ENCODE data around the gene ARL4A. TPM values are rescaled to one million over a fixed set of nuclear protein-coding genes. Genes with fewer than 3 reads are reported as not detected.

ARL4A gene
- total and polyA plus RNA-seq, 2 of the 13 experiments (the other 11 are each of a cell fraction or from before 2014, with no cell fraction given) = 10.8 to 25.6 TPM

DNA sequence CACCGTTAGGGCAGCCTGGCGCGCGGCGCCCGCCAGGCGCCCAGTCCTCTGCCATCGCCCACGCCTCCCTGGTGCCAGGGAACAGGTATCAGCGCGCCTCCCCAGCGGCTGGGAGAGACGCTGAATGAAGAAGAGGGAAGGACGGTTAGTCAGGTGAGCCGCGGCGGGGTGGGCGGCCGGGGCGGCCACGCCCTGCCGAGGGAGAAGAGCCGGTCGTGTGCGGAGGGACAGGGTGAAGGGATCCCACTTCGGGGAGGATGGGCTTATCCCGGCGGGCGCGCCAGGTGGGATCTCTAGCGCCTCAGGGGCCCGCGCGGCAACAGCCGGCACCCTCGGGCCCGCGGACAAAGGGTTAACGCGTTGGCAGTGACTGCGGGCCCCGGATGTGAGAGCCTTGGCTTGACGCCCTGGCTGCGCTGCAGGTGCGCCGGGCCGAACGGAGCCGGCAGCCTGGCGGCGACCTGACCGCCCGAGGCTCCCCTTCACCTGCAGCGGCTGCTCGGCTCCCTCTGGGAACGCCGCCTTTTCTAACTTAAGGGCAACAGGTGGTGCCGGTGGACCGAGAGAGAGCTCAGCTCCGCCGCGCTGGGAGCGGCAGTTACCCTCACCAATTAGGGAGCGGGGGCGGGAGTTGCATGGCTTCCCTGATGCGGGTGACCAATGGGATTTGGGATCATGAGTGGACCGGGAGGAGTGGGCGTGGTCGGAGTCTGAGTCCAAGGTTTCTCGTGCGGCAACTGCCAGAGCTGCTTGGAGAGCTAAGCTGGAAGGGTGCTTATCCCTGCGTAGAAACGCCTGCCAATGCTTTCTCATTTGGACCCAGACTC, at the start of gene ARL4A (continued):
- no peak for TF ChIP-seq NCOA2 (CRISPR knock-in tag; IDR thresholded peaks at IDR 0.05)
- peak; percentile 84; the same call in 1 of the 2 replicates for TF ChIP-seq NRL (CRISPR knock-in tag; IDR thresholded peaks at IDR 0.05; ENCODE audit: borderline replicate concordance)
- TF ChIP-seq, protein P1, sequence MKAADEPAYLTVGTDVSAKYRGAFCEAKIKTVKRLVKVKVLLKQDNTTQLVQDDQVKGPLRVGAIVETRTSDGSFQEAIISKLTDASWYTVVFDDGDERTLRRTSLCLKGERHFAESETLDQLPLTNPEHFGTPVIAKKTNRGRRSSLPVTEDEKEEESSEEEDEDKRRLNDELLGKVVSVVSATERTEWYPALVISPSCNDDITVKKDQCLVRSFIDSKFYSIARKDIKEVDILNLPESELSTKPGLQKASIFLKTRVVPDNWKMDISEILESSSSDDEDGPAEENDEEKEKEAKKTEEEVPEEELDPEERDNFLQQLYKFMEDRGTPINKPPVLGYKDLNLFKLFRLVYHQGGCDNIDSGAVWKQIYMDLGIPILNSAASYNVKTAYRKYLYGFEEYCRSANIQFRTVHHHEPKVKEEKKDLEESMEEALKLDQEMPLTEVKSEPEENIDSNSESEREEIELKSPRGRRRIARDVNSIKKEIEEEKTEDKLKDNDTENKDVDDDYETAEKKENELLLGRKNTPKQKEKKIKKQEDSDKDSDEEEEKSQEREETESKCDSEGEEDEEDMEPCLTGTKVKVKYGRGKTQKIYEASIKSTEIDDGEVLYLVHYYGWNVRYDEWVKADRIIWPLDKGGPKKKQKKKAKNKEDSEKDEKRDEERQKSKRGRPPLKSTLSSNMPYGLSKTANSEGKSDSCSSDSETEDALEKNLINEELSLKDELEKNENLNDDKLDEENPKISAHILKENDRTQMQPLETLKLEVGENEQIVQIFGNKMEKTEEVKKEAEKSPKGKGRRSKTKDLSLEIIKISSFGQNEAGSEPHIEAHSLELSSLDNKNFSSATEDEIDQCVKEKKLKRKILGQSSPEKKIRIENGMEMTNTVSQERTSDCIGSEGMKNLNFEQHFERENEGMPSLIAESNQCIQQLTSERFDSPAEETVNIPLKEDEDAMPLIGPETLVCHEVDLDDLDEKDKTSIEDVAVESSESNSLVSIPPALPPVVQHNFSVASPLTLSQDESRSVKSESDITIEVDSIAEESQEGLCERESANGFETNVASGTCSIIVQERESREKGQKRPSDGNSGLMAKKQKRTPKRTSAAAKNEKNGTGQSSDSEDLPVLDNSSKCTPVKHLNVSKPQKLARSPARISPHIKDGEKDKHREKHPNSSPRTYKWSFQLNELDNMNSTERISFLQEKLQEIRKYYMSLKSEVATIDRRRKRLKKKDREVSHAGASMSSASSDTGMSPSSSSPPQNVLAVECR (CRISPR knock-in tag; IDR thresholded peaks at IDR 0.05; ENCODE audit: borderline replicate concordance) = peak; percentile 68; the same call in 1 of the 2 replicates
- peak; percentile 41 for TF ChIP-seq AGO1 (IDR thresholded peaks at IDR 0.05; ENCODE audit: low read depth, low read length, poor library complexity, severe bottlenecking)
- TF ChIP-seq TRIM24 (CRISPR knock-in tag; IDR thresholded peaks at IDR 0.05) = no peak
- no peak for TF ChIP-seq ZSCAN12 (CRISPR knock-in tag; IDR thresholded peaks at IDR 0.05)
- TF ChIP-seq CBX2 (IDR thresholded peaks at IDR 0.05; ENCODE audit: low read depth, low read length) = no peak
- no peak for TF ChIP-seq CBX2 (CRISPR knock-in tag; IDR thresholded peaks at IDR 0.05; ENCODE audit: low read depth)
- no peak for TF ChIP-seq GZF1 (CRISPR knock-in tag; IDR thresholded peaks at IDR 0.05)
- TF ChIP-seq, protein P2, sequence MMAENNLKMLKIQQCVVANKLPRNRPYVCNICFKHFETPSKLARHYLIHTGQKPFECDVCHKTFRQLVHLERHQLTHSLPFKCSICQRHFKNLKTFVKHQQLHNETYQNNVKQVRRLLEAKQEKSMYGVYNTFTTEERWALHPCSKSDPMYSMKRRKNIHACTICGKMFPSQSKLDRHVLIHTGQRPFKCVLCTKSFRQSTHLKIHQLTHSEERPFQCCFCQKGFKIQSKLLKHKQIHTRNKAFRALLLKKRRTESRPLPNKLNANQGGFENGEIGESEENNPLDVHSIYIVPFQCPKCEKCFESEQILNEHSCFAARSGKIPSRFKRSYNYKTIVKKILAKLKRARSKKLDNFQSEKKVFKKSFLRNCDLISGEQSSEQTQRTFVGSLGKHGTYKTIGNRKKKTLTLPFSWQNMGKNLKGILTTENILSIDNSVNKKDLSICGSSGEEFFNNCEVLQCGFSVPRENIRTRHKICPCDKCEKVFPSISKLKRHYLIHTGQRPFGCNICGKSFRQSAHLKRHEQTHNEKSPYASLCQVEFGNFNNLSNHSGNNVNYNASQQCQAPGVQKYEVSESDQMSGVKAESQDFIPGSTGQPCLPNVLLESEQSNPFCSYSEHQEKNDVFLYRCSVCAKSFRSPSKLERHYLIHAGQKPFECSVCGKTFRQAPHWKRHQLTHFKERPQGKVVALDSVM (CRISPR knock-in tag; IDR thresholded peaks at IDR 0.05) = no peak; the same call in 1 of the 2 replicates
- peak; percentile 79 for TF ChIP-seq RAD21 (CRISPR knock-in tag; IDR thresholded peaks at IDR 0.05)
- no peak for TF ChIP-seq ZNF777 (CRISPR knock-in tag; IDR thresholded peaks at IDR 0.05)
- TF ChIP-seq ZNF350 (CRISPR knock-in tag; IDR thresholded peaks at IDR 0.05; ENCODE audit: borderline replicate concordance, low read depth) = peak; percentile 75; the same call in 1 of the 2 replicates
- no peak for TF ChIP-seq IRX3 (CRISPR knock-in tag; IDR thresholded peaks at IDR 0.05; ENCODE audit: borderline replicate concordance, low read depth)
- TF ChIP-seq SMC3 (IDR thresholded peaks at IDR 0.05; ENCODE audit: low read length) = peak; percentile 7
- no peak for TF ChIP-seq ZFP1 (CRISPR knock-in tag; IDR thresholded peaks at IDR 0.05)
- no peak for TF ChIP-seq RBAK (CRISPR knock-in tag; IDR thresholded peaks at IDR 0.05)
- TF ChIP-seq HMGXB3 (CRISPR knock-in tag; IDR thresholded peaks at IDR 0.05; ENCODE audit: borderline replicate concordance) = no peak

Data from HepG2 (cell line).